Epithelial cell of proximal tubule (primary cell): Measurements from ENCODE around the gene PLD2. TPM values are rescaled to one million over a fixed set of nuclear protein-coding genes. Genes with fewer than 3 reads are reported as not detected.

Experiments used
- DNase-seq: peaks from one replicate; pipeline ENCODE4 v3.0.0-alpha.2; 2011; ENCODE audit warnings: low read depth
- H3K4me3 ChIP-seq: 2 replicates; pipeline ENCODE4 v1.5.1; 2011; ENCODE audit warnings: low read depth, mild to moderate bottlenecking, low read length
- CTCF ChIP-seq: conservative IDR thresholded peaks from 2 replicates; pipeline ENCODE4 v1.5.1; 2012; ENCODE audit warnings: low read depth, mild to moderate bottlenecking, low read length
- total RNA-seq: library from RNA; depleted of rRNA; stranded (reverse); fragments of >200 nt; gene quantifications from 2 replicates; pipeline ENCODE4 v1.2.3, GENCODE V29; 2015

PLD2 gene
- total RNA-seq, 1 donor from 2014 or later, result 19.5 TPM

- no peak for DNase-seq
- H3K4me3 ChIP-seq, result no peak within 1 kb of the TSS
- TF ChIP-seq CTCF, result no peak
Observed at GRCh38 chr17:4771519-4772234, 35.3 kb upstream of the PLD2 start, which contains the start of gene TM4SF5. TM4SF5 (plus strand) TSS chr17:4771886; CDS start chr17:4771923, 37 bp downstream.

GRCh38 chr17:4772235-4772613, 34.7 kb upstream of the PLD2 start:
- no peak for DNase-seq
- TF ChIP-seq CTCF, result no peak
- H3K4me3 ChIP-seq, result no peak overlapping the region

GRCh38 chr17:4777969-4778760, 28.8 kb upstream of the PLD2 start:
- no peak overlapping the region for H3K4me3 ChIP-seq
- DNase-seq, result no peak
- TF ChIP-seq CTCF, result no peak

- DNase-seq, result no peak
- H3K4me3 ChIP-seq, result no peak overlapping the region
- TF ChIP-seq CTCF, result no peak
Observed at GRCh38 chr17:4780325-4780955, 26.5 kb upstream of the PLD2 start.

- H3K4me3 ChIP-seq, result no peak overlapping the region
- TF ChIP-seq CTCF, result no peak
- no peak for DNase-seq
Observed at GRCh38 chr17:4782652-4783051, 24.3 kb upstream of the PLD2 start.

GRCh38 chr17:4785311-4786105, 21.4 kb upstream of the PLD2 start:
- no peak for TF ChIP-seq CTCF

More at GRCh38 chr17:4785311-4786105, 21.4 kb upstream of the PLD2 start:
- DNase-seq, result no peak
- no peak overlapping the region for H3K4me3 ChIP-seq
